KMS-11 (cell line): ENCODE data around the gene SCGB2A2.

Source experiments
- H2AFZ ChIP-seq: fragments of 200-600 bp; sonication (generic); 2 replicates; pipeline ENCODE4 v1.6.1; 2016; ENCODE audit warnings: antibody characterized with exemption, mixed run types, low read depth
- H3K27ac ChIP-seq: fragments of 200-600 bp; sonication (generic); 2 replicates; pipeline ENCODE4 v1.6.1; 2016; ENCODE audit warnings: mild to moderate bottlenecking, mixed run types
- H3K27me3 ChIP-seq: fragments of 200-600 bp; sonication (generic); 2 replicates; pipeline ENCODE4 v1.6.1; 2017; ENCODE audit warnings: mild to moderate bottlenecking, low read depth, mixed run types, moderate library complexity; ENCODE audit not compliant: insufficient read depth
- H3K36me3 ChIP-seq: fragments of 200-600 bp; sonication (generic); 2 replicates; pipeline ENCODE4 v1.6.1; 2017; ENCODE audit warnings: mild to moderate bottlenecking, mixed run types; ENCODE audit not compliant: insufficient read depth
- H3K4me1 ChIP-seq: fragments of 200-600 bp; sonication (generic); 2 replicates; pipeline ENCODE4 v1.6.1; 2016; ENCODE audit warnings: mild to moderate bottlenecking, low read depth, mixed run types; ENCODE audit not compliant: poor library complexity, severe bottlenecking
- H3K4me2 ChIP-seq: fragments of 200-600 bp; sonication (generic); 2 replicates; pipeline ENCODE4 v1.7.0; 2016; ENCODE audit warnings: mild to moderate bottlenecking, mixed run types
- H3K4me3 ChIP-seq: fragments of 200-600 bp; sonication (generic); IDR thresholded peaks from 2 replicates; pipeline ENCODE4 v1.6.1; 2017; ENCODE audit warnings: low read depth, low read length, mixed read lengths; ENCODE audit not compliant: insufficient read depth
- H3K79me2 ChIP-seq: fragments of 200-600 bp; sonication (generic); 2 replicates; pipeline ENCODE4 v1.6.1; 2016; ENCODE audit warnings: low read depth, mixed run types; ENCODE audit not compliant: insufficient read depth
- H3K9ac ChIP-seq: fragments of 200-600 bp; sonication (generic); 2 replicates; pipeline ENCODE4 v1.6.1; 2016; ENCODE audit warnings: mild to moderate bottlenecking, mixed run types
- H4K20me1 ChIP-seq: fragments of 200-600 bp; sonication (generic); 2 replicates; pipeline ENCODE4 v1.6.1; 2016; ENCODE audit warnings: mild to moderate bottlenecking, mixed run types; ENCODE audit not compliant: insufficient read depth
- TF ChIP-seq, protein P1 (sequence below): fragments of 200-600 bp; sonication (generic); conservative IDR thresholded peaks from 2 replicates; pipeline ENCODE4 v1.6.1; 2017; ENCODE audit warnings: low read depth, mild to moderate bottlenecking, antibody characterized with exemption, low read length, moderate library complexity, mixed read lengths

Gene SCGB2A2

DNA sequence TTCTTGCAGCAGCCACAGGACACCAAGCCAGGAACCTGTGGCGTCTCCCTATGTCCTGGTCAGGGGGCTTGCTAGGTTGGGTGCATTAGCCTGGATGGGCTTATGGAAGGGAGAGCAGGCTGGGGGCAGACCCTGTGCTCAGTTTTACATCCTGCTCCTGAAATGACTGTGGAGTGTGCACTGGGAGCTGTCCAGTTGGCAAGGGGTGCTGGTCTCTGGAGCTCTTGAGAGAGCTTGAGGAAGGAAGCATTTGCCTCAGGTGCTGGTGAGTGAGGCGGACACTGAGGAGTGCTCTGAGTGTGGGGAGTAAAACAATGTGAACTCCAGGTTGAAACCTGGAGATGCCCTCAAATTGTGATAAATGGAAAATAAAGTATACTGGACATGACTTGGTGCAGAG, 25.5 kb downstream of the SCGB2A2 start:
- Histone ChIP-seq H3K27me3 (no peaks in the 10 kb centered on the region), H3K4me2 (no peak overlapping the region), H3K4me3 (no peak overlapping the region), H3K36me3 (no peaks in the 10 kb centered on the region), H3K79me2 (no peaks in the 10 kb centered on the region), H4K20me1 (no peaks in the 10 kb centered on the region), H2AFZ (no peak overlapping the region), H3K9ac (no peak overlapping the region), H3K4me1 (no peaks in the 10 kb centered on the region), H3K27ac (no peak overlapping the region)
- TF ChIP-seq, protein P1, sequence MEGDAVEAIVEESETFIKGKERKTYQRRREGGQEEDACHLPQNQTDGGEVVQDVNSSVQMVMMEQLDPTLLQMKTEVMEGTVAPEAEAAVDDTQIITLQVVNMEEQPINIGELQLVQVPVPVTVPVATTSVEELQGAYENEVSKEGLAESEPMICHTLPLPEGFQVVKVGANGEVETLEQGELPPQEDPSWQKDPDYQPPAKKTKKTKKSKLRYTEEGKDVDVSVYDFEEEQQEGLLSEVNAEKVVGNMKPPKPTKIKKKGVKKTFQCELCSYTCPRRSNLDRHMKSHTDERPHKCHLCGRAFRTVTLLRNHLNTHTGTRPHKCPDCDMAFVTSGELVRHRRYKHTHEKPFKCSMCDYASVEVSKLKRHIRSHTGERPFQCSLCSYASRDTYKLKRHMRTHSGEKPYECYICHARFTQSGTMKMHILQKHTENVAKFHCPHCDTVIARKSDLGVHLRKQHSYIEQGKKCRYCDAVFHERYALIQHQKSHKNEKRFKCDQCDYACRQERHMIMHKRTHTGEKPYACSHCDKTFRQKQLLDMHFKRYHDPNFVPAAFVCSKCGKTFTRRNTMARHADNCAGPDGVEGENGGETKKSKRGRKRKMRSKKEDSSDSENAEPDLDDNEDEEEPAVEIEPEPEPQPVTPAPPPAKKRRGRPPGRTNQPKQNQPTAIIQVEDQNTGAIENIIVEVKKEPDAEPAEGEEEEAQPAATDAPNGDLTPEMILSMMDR = no peak

DNA sequence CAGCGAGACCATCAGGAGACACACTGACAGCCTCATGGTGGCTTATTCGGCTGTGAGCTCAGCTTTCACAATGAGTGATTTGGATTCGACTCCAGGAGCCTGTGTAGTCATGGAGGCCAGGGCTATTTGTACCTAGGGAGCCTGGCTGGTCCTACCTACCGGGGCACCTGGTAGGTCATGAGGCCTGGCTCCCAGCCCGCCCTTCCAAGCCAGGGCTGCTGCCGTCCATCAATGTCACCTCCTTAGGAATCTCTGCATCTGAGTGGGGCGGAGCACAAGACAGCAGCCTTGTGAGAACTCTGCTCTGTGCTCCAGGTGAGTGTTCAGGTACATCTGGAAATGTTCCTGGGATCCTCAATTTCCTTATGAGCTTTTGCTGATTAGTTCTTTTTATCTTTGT, 29.0 kb downstream of the SCGB2A2 start, which contains the start of gene SCGB1D4:
TSS of gene SCGB1D4 (minus strand) at position 101 of the 400 bp plus-strand sequence. CDS start at position 36, 65 bp downstream.
- Histone ChIP-seq H3K4me3 (no peak within 1 kb of the TSS), H3K27ac (no peak within 1 kb of the TSS), H3K36me3 (no peaks in the 10 kb centered on the region), H3K4me1 (no peaks in the 10 kb centered on the region), H3K9ac (no peak within 1 kb of the TSS), H3K27me3 (no peaks in the 10 kb centered on the region), H2AFZ (no peak within 1 kb of the TSS), H3K4me2 (no peak within 1 kb of the TSS), H3K79me2 (no peaks in the 10 kb centered on the region), H4K20me1 (no peaks in the 10 kb centered on the region)
- TF ChIP-seq, protein P1 = no peak

DNA sequence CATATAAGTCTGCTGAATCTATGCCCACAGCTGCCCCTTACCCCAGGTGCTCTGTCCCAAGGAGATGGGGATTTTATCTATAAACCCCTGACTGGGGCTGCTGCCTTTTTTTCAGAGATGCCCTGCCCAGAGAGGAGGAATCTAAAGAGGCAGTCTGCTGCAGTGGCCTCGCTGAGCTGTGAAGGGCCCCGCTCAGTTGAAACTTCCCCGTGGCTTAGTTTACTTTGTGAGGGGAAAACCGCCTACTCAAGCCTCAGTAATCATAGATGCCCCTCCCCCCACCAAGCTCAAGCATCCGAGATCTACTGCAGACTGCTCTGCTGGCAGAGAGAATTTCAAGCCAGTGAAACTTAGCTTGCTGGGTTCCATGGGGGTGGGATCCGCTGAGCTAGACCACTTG, 36.3 kb downstream of the SCGB2A2 start:
- Histone ChIP-seq H3K36me3 (no peaks in the 10 kb centered on the region), H3K27me3 (no peaks in the 10 kb centered on the region), H4K20me1 (no peaks in the 10 kb centered on the region), H3K4me2 (no peak overlapping the region), H3K4me1 (no peaks in the 10 kb centered on the region), H2AFZ (no peak overlapping the region), H3K9ac (no peak overlapping the region), H3K27ac (no peak overlapping the region), H3K4me3 (no peak overlapping the region), H3K79me2 (no peaks in the 10 kb centered on the region)
- TF ChIP-seq, protein P1 = no peak

DNA sequence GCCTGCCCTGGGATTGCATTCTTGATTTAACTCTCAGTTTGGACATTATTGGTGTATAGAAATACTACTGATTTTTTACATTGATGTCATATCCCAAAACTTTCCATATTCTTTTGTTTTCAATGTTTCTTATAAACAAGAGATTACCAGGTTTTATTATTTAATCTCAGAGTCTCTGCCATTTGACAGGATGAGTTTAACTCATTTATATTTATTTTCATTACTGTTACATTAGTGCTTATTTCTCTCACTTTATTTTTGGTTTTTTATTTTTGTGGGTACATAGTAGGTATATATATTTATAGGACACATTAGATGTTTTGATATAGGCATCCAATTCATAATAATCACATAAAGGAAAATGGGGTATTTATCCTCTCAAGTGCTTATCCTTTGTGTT, 38.0 kb downstream of the SCGB2A2 start:
- Histone ChIP-seq H2AFZ (no peak overlapping the region), H3K79me2 (no peaks in the 10 kb centered on the region), H3K27ac (no peak overlapping the region), H3K4me2 (no peak overlapping the region), H3K4me3 (no peak overlapping the region), H4K20me1 (no peaks in the 10 kb centered on the region), H3K36me3 (no peaks in the 10 kb centered on the region), H3K9ac (no peak overlapping the region), H3K4me1 (no peaks in the 10 kb centered on the region), H3K27me3 (no peaks in the 10 kb centered on the region)
- TF ChIP-seq, protein P1 = no peak
